Measurements from ENCODE around the gene USP51.

The USP51 gene

DNA sequence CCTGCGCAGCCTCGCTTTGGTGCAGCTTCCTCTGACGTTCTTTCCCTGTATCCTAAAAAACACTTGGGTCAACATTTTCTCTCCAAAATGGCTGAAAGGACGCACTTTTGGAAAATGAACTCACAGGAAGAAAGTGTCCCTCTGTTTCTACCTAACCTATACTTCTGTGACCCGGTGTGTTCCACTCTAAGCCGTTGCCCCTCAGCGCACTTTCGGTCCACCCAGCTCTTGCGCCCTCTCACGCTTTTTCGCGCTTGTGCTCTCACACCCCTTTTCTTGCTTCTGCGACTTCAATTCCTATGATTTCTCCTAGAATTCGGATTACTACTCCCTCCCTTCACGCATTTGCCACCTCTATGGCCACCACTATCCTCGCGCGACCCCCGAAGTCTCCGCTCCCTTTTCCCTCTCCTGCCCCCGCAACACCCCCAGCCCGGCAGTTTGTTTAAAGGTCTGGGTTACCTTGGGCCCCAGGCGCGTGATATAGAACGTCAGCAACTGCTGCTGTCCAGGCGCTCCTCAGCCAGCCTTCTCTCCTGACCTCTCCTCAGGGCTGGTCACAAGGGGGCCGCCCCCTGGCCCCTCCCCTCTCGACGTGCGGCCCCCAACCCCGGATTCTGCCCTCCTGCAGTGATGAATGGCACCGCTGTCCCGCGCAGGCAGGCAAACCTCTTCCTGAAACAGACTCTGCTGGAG is at the start of gene USP51:
Gene USP51 (minus strand): TSS at position 535 of the 696 bp plus-strand sequence. CDS start 909 bp downstream, outside the sequence.
- H3K27ac ChIP-seq (ENCODE audit: low read length), result peak within 1 kb of the TSS; percentile 66
- no peaks in the 10 kb centered on the region for H3K79me2 ChIP-seq (ENCODE audit: low read length)
- H3K36me3 ChIP-seq (replicated peaks; ENCODE audit: low read depth, low read length), result no peaks in the 10 kb centered on the region
- H4K20me1 ChIP-seq (ENCODE audit: insufficient read depth, low read length), result no peaks in the 10 kb centered on the region
- no peaks in the 10 kb centered on the region for H3K9me3 ChIP-seq (ENCODE audit: insufficient read depth, low read length)
- H2AFZ ChIP-seq (ENCODE audit: low read depth, low read length), result peak within 1 kb of the TSS; percentile 91
- peaks cover 14% of the 10 kb centered on the region for H3K4me1 ChIP-seq (ENCODE audit: low read length)
- peak within 1 kb of the TSS; percentile 86 for H3K4me2 ChIP-seq (ENCODE audit: low read length)
- H3K9ac ChIP-seq (ENCODE audit: low read length), result peak within 1 kb of the TSS; percentile 85
- peak within 1 kb of the TSS; percentile 90 for H3K4me3 ChIP-seq (ENCODE audit: low read length)
- TF ChIP-seq, protein P1, sequence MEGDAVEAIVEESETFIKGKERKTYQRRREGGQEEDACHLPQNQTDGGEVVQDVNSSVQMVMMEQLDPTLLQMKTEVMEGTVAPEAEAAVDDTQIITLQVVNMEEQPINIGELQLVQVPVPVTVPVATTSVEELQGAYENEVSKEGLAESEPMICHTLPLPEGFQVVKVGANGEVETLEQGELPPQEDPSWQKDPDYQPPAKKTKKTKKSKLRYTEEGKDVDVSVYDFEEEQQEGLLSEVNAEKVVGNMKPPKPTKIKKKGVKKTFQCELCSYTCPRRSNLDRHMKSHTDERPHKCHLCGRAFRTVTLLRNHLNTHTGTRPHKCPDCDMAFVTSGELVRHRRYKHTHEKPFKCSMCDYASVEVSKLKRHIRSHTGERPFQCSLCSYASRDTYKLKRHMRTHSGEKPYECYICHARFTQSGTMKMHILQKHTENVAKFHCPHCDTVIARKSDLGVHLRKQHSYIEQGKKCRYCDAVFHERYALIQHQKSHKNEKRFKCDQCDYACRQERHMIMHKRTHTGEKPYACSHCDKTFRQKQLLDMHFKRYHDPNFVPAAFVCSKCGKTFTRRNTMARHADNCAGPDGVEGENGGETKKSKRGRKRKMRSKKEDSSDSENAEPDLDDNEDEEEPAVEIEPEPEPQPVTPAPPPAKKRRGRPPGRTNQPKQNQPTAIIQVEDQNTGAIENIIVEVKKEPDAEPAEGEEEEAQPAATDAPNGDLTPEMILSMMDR (IDR thresholded peaks at IDR 0.05; ENCODE audit: low read depth, low read length), result peak; percentile 34
- no peak for TF ChIP-seq EZH2phosphoT487 (IDR thresholded peaks at IDR 0.05; ENCODE audit: low read depth)
- no peaks in the 10 kb centered on the region for H3K27me3 ChIP-seq (ENCODE audit: low read depth, low read length)

DNA sequence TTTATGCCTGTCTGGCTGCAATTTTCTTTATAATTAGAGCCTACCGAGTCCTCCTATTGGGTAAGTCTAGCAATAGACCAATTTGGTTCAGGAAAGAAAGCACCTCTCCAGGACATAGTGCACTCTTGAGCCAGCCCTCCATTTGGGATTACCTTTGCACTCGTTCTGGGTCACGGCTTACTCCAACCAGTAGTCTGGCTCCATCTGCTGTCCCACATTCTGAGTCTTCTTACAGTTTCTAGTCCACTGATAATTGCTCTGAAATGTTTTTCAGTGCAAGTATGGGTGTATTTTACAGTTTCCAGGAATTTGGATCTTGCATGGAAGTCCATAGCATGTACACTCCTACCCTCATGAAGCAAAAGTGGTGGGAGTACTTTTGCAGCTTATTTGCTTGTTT is 34.8 kb upstream of the USP51 start:
- TF ChIP-seq, protein P1 (IDR thresholded peaks at IDR 0.05; ENCODE audit: low read depth, low read length), result no peak
- TF ChIP-seq EZH2phosphoT487 (IDR thresholded peaks at IDR 0.05; ENCODE audit: low read depth), result no peak
- Histone ChIP-seq H4K20me1 (ENCODE audit: insufficient read depth, low read length) (no peaks in the 10 kb centered on the region), H3K27ac (ENCODE audit: low read length) (no peak overlapping the region), H2AFZ (ENCODE audit: low read depth, low read length) (no peak overlapping the region), H3K79me2 (ENCODE audit: low read length) (no peaks in the 10 kb centered on the region), H3K4me3 (ENCODE audit: low read length) (no peak overlapping the region), H3K9ac (ENCODE audit: low read length) (no peak overlapping the region), H3K36me3 (replicated peaks; ENCODE audit: low read depth, low read length) (no peaks in the 10 kb centered on the region), H3K27me3 (ENCODE audit: low read depth, low read length) (no peaks in the 10 kb centered on the region), H3K4me2 (ENCODE audit: low read length) (no peak overlapping the region), H3K4me1 (ENCODE audit: low read length) (no peaks in the 10 kb centered on the region), H3K9me3 (ENCODE audit: insufficient read depth, low read length) (no peaks in the 10 kb centered on the region)

DNA sequence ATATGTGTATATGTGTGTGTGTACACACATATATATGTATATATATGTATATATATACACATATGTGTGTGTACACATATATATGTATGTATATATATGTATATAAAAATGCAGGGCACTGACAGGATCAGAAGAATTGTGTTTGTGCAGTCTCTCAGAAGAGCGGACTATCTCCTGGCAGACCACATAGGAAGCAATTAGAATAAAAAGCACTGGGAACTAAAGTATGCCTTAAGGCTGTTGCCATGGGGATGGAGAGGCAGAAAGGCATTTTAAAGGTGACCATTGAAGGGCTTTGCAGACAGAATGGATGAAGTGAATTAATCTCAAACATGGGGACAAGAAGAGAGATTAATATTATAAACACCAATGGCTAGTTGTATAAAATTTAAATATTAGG is 33.7 kb upstream of the USP51 start:
- TF ChIP-seq EZH2phosphoT487 (IDR thresholded peaks at IDR 0.05; ENCODE audit: low read depth), result no peak
- TF ChIP-seq, protein P1 (IDR thresholded peaks at IDR 0.05; ENCODE audit: low read depth, low read length), result no peak
- Histone ChIP-seq H3K9me3 (ENCODE audit: insufficient read depth, low read length) (no peaks in the 10 kb centered on the region), H3K79me2 (ENCODE audit: low read length) (no peaks in the 10 kb centered on the region), H3K4me1 (ENCODE audit: low read length) (no peaks in the 10 kb centered on the region), H3K4me2 (ENCODE audit: low read length) (no peak overlapping the region), H3K9ac (ENCODE audit: low read length) (no peak overlapping the region), H2AFZ (ENCODE audit: low read depth, low read length) (no peak overlapping the region), H3K27ac (ENCODE audit: low read length) (no peak overlapping the region), H3K27me3 (ENCODE audit: low read depth, low read length) (no peaks in the 10 kb centered on the region), H3K4me3 (ENCODE audit: low read length) (no peak overlapping the region), H3K36me3 (replicated peaks; ENCODE audit: low read depth, low read length) (no peaks in the 10 kb centered on the region), H4K20me1 (ENCODE audit: insufficient read depth, low read length) (no peaks in the 10 kb centered on the region)

DNA sequence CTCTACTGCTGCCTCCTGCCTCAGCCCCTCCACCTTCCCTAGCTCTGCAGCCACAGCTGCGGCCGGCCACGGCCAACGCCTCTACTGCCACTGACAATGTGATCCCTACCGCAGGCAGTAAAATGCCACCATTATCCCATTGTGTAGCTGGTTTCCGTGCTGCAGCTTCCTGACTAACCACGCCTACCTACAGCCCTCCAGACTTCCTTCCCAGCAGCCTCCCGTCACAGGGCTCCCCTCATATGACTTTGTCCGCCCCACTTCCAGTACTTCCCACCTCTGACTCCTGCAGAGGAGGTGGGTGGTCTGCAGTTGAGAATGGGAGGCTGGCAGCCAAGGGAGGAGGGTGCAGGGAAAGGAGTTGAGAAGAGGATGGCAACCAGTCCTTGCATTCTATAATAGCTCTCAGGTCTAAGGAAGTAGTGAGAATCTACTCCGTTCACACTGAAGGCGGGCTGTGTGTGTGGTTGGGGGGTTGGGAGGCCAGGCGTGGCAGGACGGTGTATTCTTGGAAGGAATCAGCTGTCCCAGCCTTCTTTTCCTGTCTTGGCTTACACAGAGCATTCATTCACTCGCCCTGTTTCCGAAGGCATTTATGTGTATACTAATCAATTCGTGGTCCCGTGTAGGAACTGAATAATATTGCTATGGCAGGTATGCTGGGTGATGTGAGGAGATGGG is 33.1 kb upstream of the USP51 start:
- H3K9me3 ChIP-seq (ENCODE audit: insufficient read depth, low read length), result no peaks in the 10 kb centered on the region
- H4K20me1 ChIP-seq (ENCODE audit: insufficient read depth, low read length), result no peaks in the 10 kb centered on the region
- no peak overlapping the region for H3K27ac ChIP-seq (ENCODE audit: low read length)
- H3K9ac ChIP-seq (ENCODE audit: low read length), result no peak overlapping the region
- no peak for TF ChIP-seq EZH2phosphoT487 (IDR thresholded peaks at IDR 0.05; ENCODE audit: low read depth)
- TF ChIP-seq, protein P1 (IDR thresholded peaks at IDR 0.05; ENCODE audit: low read depth, low read length), result no peak
- H3K4me1 ChIP-seq (ENCODE audit: low read length), result no peaks in the 10 kb centered on the region
- H3K27me3 ChIP-seq (ENCODE audit: low read depth, low read length), result no peaks in the 10 kb centered on the region
- H3K4me2 ChIP-seq (ENCODE audit: low read length), result no peak overlapping the region
- H3K36me3 ChIP-seq (replicated peaks; ENCODE audit: low read depth, low read length), result no peaks in the 10 kb centered on the region
- H3K79me2 ChIP-seq (ENCODE audit: low read length), result no peaks in the 10 kb centered on the region
- H2AFZ ChIP-seq (ENCODE audit: low read depth, low read length), result no peak overlapping the region
- H3K4me3 ChIP-seq (ENCODE audit: low read length), result no peak overlapping the region

Data from OCI-LY3 (cell line).